Osteoblast (primary cell): ENCODE measurements around the gene MED16. TPM values are rescaled to one million over a fixed set of nuclear protein-coding genes. Genes with fewer than 3 reads are reported as not detected.

Experiments used
- DNase-seq: peaks from one replicate; pipeline ENCODE4 v3.0.0; 2011; ENCODE audit warnings: low spot score, mixed read lengths; ENCODE audit not compliant: insufficient read length; ENCODE audit errors: missing footprints
- H2AFZ ChIP-seq: 2 replicates; pipeline ENCODE4 v1.6.0; 2011; ENCODE audit warnings: mild to moderate bottlenecking, low read length
- H3K27ac ChIP-seq: 2 replicates; pipeline ENCODE4 v1.5.1; 2011; ENCODE audit warnings: mild to moderate bottlenecking, low read depth, low read length, moderate library complexity
- H3K27me3 ChIP-seq: 2 replicates; pipeline ENCODE4 v1.6.0; 2012; ENCODE audit warnings: mild to moderate bottlenecking, control low read depth, inconsistent platforms, low read length, moderate library complexity; ENCODE audit not compliant: insufficient read depth
- H3K36me3 ChIP-seq: 2 replicates; pipeline ENCODE4 v1.5.1; 2011; ENCODE audit warnings: mild to moderate bottlenecking, low read length, control low read depth, moderate library complexity; ENCODE audit not compliant: insufficient read depth
- H3K4me1 ChIP-seq: 2 replicates; pipeline ENCODE4 v1.5.1; 2011; ENCODE audit warnings: mild to moderate bottlenecking, low read length, control low read depth, moderate library complexity; ENCODE audit not compliant: insufficient read depth
- H3K4me2 ChIP-seq: 2 replicates; pipeline ENCODE4 v1.6.0; 2011; ENCODE audit warnings: mild to moderate bottlenecking, low read length; ENCODE audit not compliant: insufficient read depth
- H3K4me3 ChIP-seq: fragments of 200-600 bp; sonication (generic); 3 replicates; pipeline ENCODE4 v1.5.1; 2012; ENCODE audit warnings: mild to moderate bottlenecking, low read length, inconsistent platforms; ENCODE audit not compliant: insufficient read depth
- H3K79me2 ChIP-seq: 2 replicates; pipeline ENCODE4 v1.6.0; 2012; ENCODE audit warnings: mild to moderate bottlenecking, low read length, control low read depth, inconsistent platforms; ENCODE audit not compliant: insufficient read depth
- H3K9me3 ChIP-seq: 2 replicates; pipeline ENCODE4 v1.5.1; 2011; ENCODE audit warnings: low read depth, low read length, control low read depth
- H4K20me1 ChIP-seq: 2 replicates; pipeline ENCODE4 v1.6.0; 2012; ENCODE audit warnings: mild to moderate bottlenecking, low read length, control low read depth; ENCODE audit not compliant: insufficient read depth
- total RNA-seq: library from RNA; depleted of rRNA; stranded (reverse); fragments of >200 nt; gene quantifications from 2 replicates; pipeline ENCODE4 v1.2.3, GENCODE V29; 2012
- TF ChIP-seq, protein P1 (sequence below): IDR thresholded peaks from 2 replicates; pipeline ENCODE4 v1.5.1; 2011; ENCODE audit warnings: mild to moderate bottlenecking, low read depth, low read length, moderate library complexity; ENCODE audit errors: extremely low read depth

Gene MED16
- total RNA-seq, 1 donor: 20.6 TPM

DNA sequence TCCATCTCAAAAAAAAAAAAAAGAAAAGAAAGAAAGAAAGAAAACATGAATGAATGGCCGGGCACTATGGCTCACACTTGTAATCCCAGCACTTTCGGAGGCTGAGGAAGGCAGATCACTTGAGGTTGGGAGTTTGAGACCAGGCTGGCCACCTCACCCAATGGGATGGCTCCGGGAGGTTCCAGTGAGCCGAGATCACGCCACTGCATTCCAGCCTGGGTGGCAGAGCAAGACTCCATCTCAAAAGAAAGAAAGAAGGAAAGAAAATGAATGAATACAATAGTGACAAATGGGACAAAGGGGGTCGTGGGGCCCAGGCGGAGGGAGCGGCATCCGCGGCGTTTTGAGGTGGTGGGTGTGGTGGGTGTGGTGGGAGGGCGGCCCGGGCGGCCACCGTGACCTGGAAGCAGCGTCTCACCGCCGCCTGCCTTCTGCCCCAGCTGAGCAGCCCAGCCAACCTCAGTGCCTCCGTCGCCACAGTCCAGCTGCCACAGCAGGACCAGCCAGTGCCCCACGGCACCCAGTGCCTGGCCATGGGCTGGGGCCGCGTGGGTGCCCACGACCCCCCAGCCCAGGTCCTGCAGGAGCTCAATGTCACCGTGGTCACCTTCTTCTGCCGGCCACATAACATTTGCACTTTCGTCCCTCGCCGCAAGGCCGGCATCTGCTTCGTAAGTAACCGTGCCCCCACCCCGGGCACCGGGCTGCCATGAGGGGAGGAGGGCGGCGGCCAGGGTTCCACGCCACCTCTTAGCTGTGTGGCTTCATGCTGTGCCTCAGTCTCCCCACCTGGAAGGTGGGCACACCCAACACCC, 47.1 kb downstream of the MED16 start:
- TF ChIP-seq, protein P1, sequence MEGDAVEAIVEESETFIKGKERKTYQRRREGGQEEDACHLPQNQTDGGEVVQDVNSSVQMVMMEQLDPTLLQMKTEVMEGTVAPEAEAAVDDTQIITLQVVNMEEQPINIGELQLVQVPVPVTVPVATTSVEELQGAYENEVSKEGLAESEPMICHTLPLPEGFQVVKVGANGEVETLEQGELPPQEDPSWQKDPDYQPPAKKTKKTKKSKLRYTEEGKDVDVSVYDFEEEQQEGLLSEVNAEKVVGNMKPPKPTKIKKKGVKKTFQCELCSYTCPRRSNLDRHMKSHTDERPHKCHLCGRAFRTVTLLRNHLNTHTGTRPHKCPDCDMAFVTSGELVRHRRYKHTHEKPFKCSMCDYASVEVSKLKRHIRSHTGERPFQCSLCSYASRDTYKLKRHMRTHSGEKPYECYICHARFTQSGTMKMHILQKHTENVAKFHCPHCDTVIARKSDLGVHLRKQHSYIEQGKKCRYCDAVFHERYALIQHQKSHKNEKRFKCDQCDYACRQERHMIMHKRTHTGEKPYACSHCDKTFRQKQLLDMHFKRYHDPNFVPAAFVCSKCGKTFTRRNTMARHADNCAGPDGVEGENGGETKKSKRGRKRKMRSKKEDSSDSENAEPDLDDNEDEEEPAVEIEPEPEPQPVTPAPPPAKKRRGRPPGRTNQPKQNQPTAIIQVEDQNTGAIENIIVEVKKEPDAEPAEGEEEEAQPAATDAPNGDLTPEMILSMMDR: no peak
- no peak overlapping the region for H3K4me2 ChIP-seq
- no peak overlapping the region for H2AFZ ChIP-seq
- H3K27me3 ChIP-seq: peaks cover 37% of the 10 kb centered on the region
- no peak for DNase-seq
- no peaks in the 10 kb centered on the region for H3K36me3 ChIP-seq
- H3K4me1 ChIP-seq: peaks cover 3% of the 10 kb centered on the region
- H3K79me2 ChIP-seq: no peaks in the 10 kb centered on the region
- no peak overlapping the region for H3K27ac ChIP-seq
- H3K9me3 ChIP-seq: no peaks in the 10 kb centered on the region
- no peaks in the 10 kb centered on the region for H4K20me1 ChIP-seq
- H3K4me3 ChIP-seq: no peak overlapping the region

GRCh38 chr19:844546-844971, 48.4 kb downstream of the MED16 start:
- Histone ChIP-seq H2AFZ (no peak overlapping the region), H4K20me1 (no peaks in the 10 kb centered on the region), H3K79me2 (no peaks in the 10 kb centered on the region), H3K27ac (no peak overlapping the region), H3K4me2 (no peak overlapping the region), H3K9me3 (no peaks in the 10 kb centered on the region), H3K27me3 (peaks cover 37% of the 10 kb centered on the region), H3K4me1 (peaks cover 3% of the 10 kb centered on the region), H3K4me3 (no peak overlapping the region), H3K36me3 (no peaks in the 10 kb centered on the region)
- TF ChIP-seq, protein P1: no peak
- DNase-seq: no peak

GRCh38 chr19:843836-844545, 49.0 kb downstream of the MED16 start:
- Histone ChIP-seq H3K79me2 (no peaks in the 10 kb centered on the region), H3K27me3 (peaks cover 37% of the 10 kb centered on the region), H3K36me3 (no peaks in the 10 kb centered on the region), H3K4me1 (peaks cover 3% of the 10 kb centered on the region), H3K9me3 (no peaks in the 10 kb centered on the region), H4K20me1 (no peaks in the 10 kb centered on the region), H2AFZ (no peak overlapping the region), H3K4me2 (no peak overlapping the region), H3K4me3 (no peak overlapping the region), H3K27ac (no peak overlapping the region)
- DNase-seq: no peak
- TF ChIP-seq, protein P1: no peak
